Thyroid gland (tissue), 4 donors: ENCODE measurements around the gene LMBR1L. TPM values are rescaled to one million over a fixed set of nuclear protein-coding genes. Genes with fewer than 3 reads are reported as not detected.

ENCODE experiments used
- DNase-seq, 2 donors: peaks; one replicate each; pipeline ENCODE4 v3.0.0-alpha.2; 2019
- H3K27ac ChIP-seq, 3 donors: fragments of 200-600 bp; sonication (generic); 1 replicate in 2 of 3; 2 replicates in 1 of 3; pipeline ENCODE4 v1.5.1; 2016 to 2019; ENCODE audit warnings: mild to moderate bottlenecking in 1 of 3, moderate library complexity in 1 of 3
- H3K27me3 ChIP-seq: fragments of 200-600 bp; sonication (generic); one replicate; pipeline ENCODE4 v1.5.1; 2019
- H3K36me3 ChIP-seq, 2 donors: fragments of 200-600 bp; sonication (generic); one replicate each; pipeline ENCODE4 v1.5.1; 2016 to 2019
- H3K4me1 ChIP-seq, 2 donors: fragments of 200-600 bp; sonication (generic); one replicate each; pipeline ENCODE4 v1.5.1; 2017 to 2019
- H3K4me3 ChIP-seq, 3 donors: fragments of 200-600 bp; sonication (generic); replicated peaks in 1 of 3; 1 replicate in 2 of 3; 2 replicates in 1 of 3; pipeline ENCODE4 v1.5.1; 2016; ENCODE audit warnings: mild to moderate bottlenecking in 1 of 3
- H3K9me3 ChIP-seq: fragments of 200-600 bp; sonication (generic); one replicate; pipeline ENCODE4 v1.5.1; 2017
- CTCF ChIP-seq, 6 experiments: fragments of 200-600 bp in 3 of 6; fragments of 450-650 bp in 3 of 6; sonication (generic) in 3 of 6; IDR thresholded peaks; one replicate each; pipeline ENCODE4 v1.5.1; 2016 to 2019; ENCODE audit warnings: antibody characterized with exemption in 6 of 6, mild to moderate bottlenecking in 2 of 6, inconsistent platforms in 1 of 6, moderate library complexity in 1 of 6
- POLR2A ChIP-seq, 2 donors: fragments of 450-650 bp; IDR thresholded peaks; one replicate each; pipeline ENCODE4 v1.6.1; 2017; ENCODE audit warnings: antibody characterized with exemption in 2 of 2, mild to moderate bottlenecking in 2 of 2, moderate library complexity in 1 of 2
- WGBS, 2 donors: methylation state at CpG; one replicate each; pipeline ENCODE4 v1.1.5; 2017; 5-methylcytosine and 5-hydroxymethylcytosine counted together
- intact Hi-C: fragments of 100-400 bp; cut with DNase I; formaldehyde crosslinking; loops from one replicate; pipeline ENCODE4 v1.15.1; 2023
- total RNA-seq, 4 donors: library from RNA; depleted of rRNA; stranded (reverse); fragments of >200 nt; gene quantifications; one replicate each; pipeline ENCODE4 v1.2.3, GENCODE V29; 2016

Gene LMBR1L
- total RNA-seq, 4 donors from 2014 or later: 30.4 to 54.8 (median 46.6) TPM

- H3K4me1 ChIP-seq: peaks cover 14 to 17% of the 10 kb centered on the region in 2 donors
- no peaks in the 10 kb centered on the region for H3K9me3 ChIP-seq
- intact Hi-C loops: loop anchor here (10.0 kb wide), 1 partner anchor 101 kb away; no protein-coding TSS in a partner anchor
- H3K4me3 ChIP-seq: no peak overlapping the region
- no peak for TF ChIP-seq CTCF (IDR thresholded peaks at IDR 0.05)
- no peak for TF ChIP-seq POLR2A (IDR thresholded peaks at IDR 0.05)
- no peak for DNase-seq
- no peak overlapping the region for H3K27ac ChIP-seq
- peaks cover 10 to 12% of the 10 kb centered on the region in 2 donors for H3K36me3 ChIP-seq
- 91% methylated on average over 10 of the region's 10 CpGs for WGBS, 2 donors
- no peaks in the 10 kb centered on the region for H3K27me3 ChIP-seq
Observed at GRCh38 chr12:49133590-49133989, 22.9 kb upstream of the LMBR1L start.

- Histone ChIP-seq H3K4me3 (no peak overlapping the region), H3K27me3 (no peaks in the 10 kb centered on the region), H3K27ac (no peak overlapping the region), H3K4me1 (peaks cover 14 to 17% of the 10 kb centered on the region in 2 donors), H3K9me3 (no peaks in the 10 kb centered on the region), H3K36me3 (peaks cover 11 to 14% of the 10 kb centered on the region in 2 donors)
- no peak for DNase-seq
- intact Hi-C loops: loop anchor here (10.0 kb wide), 1 partner anchor 102 kb away; no protein-coding TSS in a partner anchor
- TF ChIP-seq CTCF (IDR thresholded peaks at IDR 0.05) (no peak), POLR2A (IDR thresholded peaks at IDR 0.05) (no peak)
- 79 to 86% methylated on average over 5 of the region's 5 CpGs for WGBS, 2 donors
Observed at GRCh38 chr12:49133014-49133413, 22.4 kb upstream of the LMBR1L start.

GRCh38 chr12:49131894-49132461 is 21.3 kb upstream of the LMBR1L start:
- TF ChIP-seq CTCF (IDR thresholded peaks at IDR 0.05) (no peak), POLR2A (IDR thresholded peaks at IDR 0.05) (no peak)
- Histone ChIP-seq H3K9me3 (no peaks in the 10 kb centered on the region), H3K36me3 (peaks cover 20 to 25% of the 10 kb centered on the region in 2 donors), H3K27ac (peak overlapping the region; percentile 54 to 100 (median 76)), H3K27me3 (no peaks in the 10 kb centered on the region), H3K4me1 (peaks cover 14 to 17% of the 10 kb centered on the region in 2 donors), H3K4me3 (peak overlapping the region in 2 of 3 donors; percentile 6 to 96)
- 27 to 30% methylated on average over 9 of the region's 9 CpGs for WGBS, 2 donors
- no peak for DNase-seq
- intact Hi-C loops: loop anchor here (10.0 kb wide), 1 partner anchor 103 kb away; no protein-coding TSS in a partner anchor

GRCh38 chr12:49131051-49131893 is 20.6 kb upstream of the LMBR1L start, which contains the start of gene TUBA1B:
TUBA1B (minus strand) TSS chr12:49131395; CDS start chr12:49131300, 95 bp downstream.
- DNase-seq: peak; percentile 89 to 91
- Histone ChIP-seq H3K4me1 (peaks cover 14 to 17% of the 10 kb centered on the region in 2 donors), H3K9me3 (no peaks in the 10 kb centered on the region), H3K27me3 (no peaks in the 10 kb centered on the region), H3K27ac (peak within 1 kb of the TSS; percentile 95 to 100 (median 96)), H3K36me3 (peaks cover 20 to 29% of the 10 kb centered on the region in 2 donors), H3K4me3 (peak within 1 kb of the TSS; percentile 94 to 99 (median 96))
- intact Hi-C loops: loop anchor here (10.0 kb wide), 1 partner anchor 104 kb away; no protein-coding TSS in a partner anchor
- 0 to 1% methylated on average over 32 to 39 of the region's 79 CpGs for WGBS, 2 donors
- TF ChIP-seq CTCF (IDR thresholded peaks at IDR 0.05): peak in 1 of 6 experiments; percentile 2
- peak; percentile 38 to 95 for TF ChIP-seq POLR2A (IDR thresholded peaks at IDR 0.05)
